Fibroblast of skin of back (primary cell): Measurements from ENCODE around the gene IFI35. TPM values are rescaled to one million over a fixed set of nuclear protein-coding genes. Genes with fewer than 3 reads are reported as not detected.
"Not testable (repeated sequence)": the region's sequence is repeated elsewhere in the genome, so short reads cannot be mapped to it uniquely, and the experiment has no call there.

Experiments used
- DNase-seq: peaks from one replicate; pipeline ENCODE4 v3.0.0-alpha.2; 2013
- polyA plus RNA-seq, 2 experiments: library from polyadenylated mRNA; unstranded; fragments of 120-200 nt; gene quantifications; one replicate each; pipeline ENCODE4 v1.2.1, GENCODE V29; 2013; ENCODE audit not compliant: insufficient read length in 2 of 2

Gene IFI35
- 8.9 TPM for polyA plus RNA-seq (2013, experiment 1 of 2; ENCODE audit: insufficient read length)
- polyA plus RNA-seq (2013, experiment 2 of 2; ENCODE audit: insufficient read length) = 9.1 TPM

DNA sequence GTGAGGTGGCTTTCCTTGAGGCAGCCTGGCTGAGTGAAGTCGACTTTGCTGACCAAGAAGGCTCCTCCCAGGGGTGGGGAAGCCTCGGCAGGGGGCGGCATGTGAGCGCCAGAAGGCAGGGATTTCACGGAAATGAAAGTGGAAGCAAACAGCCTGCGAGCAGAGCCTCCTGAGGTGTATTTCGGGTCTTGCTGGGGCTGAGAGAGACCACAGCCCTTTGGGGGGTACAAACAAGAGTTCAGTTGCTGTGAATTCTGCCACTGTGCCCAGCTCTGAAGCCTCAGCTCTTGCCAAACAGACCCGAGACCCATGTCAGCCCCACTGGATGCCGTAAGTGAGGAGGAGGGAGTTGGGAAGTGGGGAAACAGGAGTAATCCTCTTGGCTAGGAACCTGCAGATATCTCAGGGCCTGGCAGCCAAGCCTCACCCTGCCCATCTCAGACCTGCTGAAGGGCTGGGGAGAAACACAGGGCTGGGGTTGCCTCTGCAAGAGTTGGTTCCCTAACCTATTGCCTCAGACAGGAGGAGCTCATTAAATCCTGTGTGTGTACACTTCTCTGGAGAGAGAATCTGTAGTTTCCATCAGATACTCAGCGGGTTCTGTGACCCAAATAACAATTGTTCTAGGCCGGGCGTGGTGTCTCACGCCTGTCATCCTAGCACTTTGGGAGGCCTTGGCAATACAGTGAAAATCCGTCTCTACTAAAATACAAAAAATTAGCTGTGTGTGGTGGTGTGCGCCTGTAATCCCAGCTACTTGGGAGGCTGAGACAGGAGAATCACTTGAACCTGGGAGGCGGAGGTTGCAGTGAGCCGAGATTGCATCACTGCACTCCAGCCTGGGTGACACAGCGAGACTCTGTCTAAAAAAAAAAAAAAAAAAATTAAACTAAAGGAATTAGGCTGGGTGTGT is at the start of gene IFI35:
Gene IFI35 (plus strand): TSS at position 146 of the 913 bp plus-strand sequence. CDS start 164 bp downstream, at position 310.
- DNase-seq = peak; percentile 81

GRCh38 chr17:42964161-42964932 is 42.2 kb upstream of the IFI35 start, which contains the start of gene AARSD1:
Gene AARSD1 (minus strand): TSS chr17:42964454. CDS start chr17:42964440, 14 bp downstream.
- DNase-seq = peak; percentile 92

DNA sequence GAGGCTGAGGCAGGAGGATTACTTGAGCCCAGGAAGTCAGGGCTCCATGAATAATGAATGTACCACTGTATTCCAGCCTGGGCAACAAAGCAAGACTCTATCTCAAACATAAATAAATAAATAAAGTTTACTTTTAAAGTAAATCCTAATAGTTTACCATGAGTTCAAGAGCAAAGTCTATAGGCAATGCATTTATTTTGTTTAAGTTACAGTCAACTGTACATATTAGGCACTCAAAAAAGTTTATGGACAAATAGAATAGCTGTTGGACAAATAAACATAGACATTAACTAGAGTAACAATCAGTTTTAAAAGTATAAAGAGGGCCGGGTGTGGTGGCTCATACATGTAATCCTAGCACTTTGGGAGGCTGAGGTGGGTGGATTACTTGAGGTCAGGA is 38.7 kb upstream of the IFI35 start:
- no peak for DNase-seq

- DNase-seq = no peak
These were observed 37.5 kb upstream of the IFI35 start for GRCh38 chr17:42969001-42969581.

- no peak for DNase-seq
These were observed 35.0 kb upstream of the IFI35 start for GRCh38 chr17:42971589-42971988.

GRCh38 chr17:42973323-42973722 is 33.3 kb upstream of the IFI35 start:
- DNase-seq = not testable (repeated sequence)

GRCh38 chr17:42975265-42975664 is 31.3 kb upstream of the IFI35 start:
- DNase-seq = no peak

- DNase-seq = not testable (repeated sequence)
These were observed 30.9 kb upstream of the IFI35 start for GRCh38 chr17:42975701-42976100.

- peak; percentile 86 for DNase-seq
These were observed 26.9 kb upstream of the IFI35 start, which contains the start of gene PTGES3L for GRCh38 chr17:42979511-42980273. Gene PTGES3L (minus strand): TSS chr17:42980080. CDS start chr17:42980053, 27 bp downstream.

GRCh38 chr17:42980274-42980765 is 26.3 kb upstream of the IFI35 start, which contains the start of gene RUNDC1:
Gene RUNDC1 (plus strand): TSS chr17:42980565. CDS start chr17:42980577, 12 bp downstream.
- peak; percentile 90 for DNase-seq

DNA sequence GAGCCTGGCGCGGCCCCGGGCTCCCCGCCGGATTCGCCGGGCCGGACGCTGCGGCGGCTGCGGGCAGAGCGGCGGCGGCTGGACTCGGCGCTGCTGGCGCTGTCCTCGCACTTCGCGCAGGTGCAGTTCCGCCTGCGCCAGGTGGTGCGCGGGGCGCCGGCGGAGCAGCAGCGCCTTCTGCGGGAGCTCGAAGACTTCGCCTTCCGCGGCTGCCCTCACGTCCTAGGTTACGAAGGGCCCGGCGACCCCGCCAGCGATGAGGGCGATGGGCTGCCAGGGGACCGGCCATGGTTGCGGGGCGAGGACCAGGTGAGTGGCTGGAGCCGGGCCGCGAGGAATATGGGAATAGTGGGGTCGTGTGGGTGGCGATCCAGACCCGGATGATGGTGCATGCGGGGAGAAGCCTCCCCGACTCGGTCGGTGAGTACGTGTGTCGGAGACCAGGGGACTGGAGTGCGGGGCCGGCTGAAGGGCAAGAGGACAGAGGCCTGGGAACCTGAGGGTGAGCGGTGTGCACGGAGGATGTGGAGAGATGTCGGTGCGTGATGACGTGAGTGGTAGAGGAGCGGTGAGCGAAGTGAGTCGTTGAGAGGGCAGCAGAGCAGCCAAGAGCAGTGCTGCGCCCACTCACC is 25.7 kb upstream of the IFI35 start:
- DNase-seq = peak; percentile 51

- DNase-seq = no peak
These were observed 24.3 kb upstream of the IFI35 start for GRCh38 chr17:42982266-42982665.

DNA sequence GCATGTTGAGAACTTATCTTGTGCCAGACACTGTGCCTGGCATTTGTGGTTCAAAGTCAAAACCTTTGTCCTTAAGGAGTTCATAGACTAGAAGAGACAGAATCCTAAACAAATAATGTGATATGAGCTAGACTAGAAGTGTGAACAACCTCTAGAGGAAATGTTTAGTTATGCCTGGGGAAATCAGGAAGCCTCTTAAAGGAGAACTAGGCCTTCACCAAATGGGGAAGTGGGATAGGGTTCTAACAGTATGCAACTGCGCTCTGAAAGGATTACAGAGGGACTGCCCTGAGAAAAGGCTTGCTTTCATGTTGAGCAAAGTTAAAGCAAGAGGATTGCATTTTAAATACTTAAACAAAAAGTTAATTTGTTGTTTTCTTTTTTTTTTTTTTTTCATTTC is 21.4 kb upstream of the IFI35 start:
- no peak for DNase-seq

- DNase-seq = peak; percentile 62
These were observed 17.4 kb upstream of the IFI35 start for GRCh38 chr17:42989141-42989540.

DNA sequence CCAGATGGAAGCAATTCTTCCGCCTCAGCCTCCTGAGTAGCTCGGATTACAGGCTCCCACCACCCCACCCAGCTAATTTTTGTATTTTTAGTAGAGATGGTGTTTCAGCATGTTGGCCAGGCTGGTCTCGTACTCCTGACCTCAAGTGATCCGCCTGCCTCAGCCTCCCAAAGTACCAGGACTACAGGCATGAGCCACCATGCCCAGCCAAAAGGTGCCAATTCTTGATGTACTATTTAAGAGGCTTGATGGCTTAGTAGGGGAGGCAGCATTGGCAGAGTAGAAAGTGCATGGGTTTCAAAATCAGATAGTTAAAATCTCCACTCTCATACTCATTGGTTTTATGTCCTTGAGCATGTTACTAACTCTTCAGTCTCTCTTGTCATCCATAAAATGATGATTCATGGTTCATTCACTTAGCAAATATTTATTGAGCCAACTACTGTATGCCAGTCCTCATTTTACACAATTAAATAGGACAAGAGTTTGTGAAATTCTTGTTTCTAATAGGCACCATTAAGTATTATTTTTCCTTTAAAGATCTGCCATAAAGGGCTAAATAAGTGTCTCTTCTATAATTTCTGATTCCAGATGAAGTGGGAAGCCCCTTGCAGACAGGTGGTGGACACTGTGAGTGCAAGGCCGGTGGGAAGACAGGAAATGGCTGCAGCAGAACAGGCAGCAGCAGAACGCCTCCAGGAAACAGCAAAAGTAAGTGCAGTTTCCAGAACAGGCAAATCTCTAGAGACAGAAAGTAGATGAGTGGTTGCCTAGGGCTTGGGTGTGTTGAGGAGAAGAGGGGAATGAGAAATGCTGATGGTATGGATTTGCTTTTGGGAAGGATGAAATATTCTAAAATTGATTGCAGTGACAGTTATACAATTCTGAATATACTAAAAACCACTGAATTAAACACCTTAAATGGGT is 16.6 kb upstream of the IFI35 start:
- peak; percentile 78 for DNase-seq

GRCh38 chr17:42991471-42991870 is 15.1 kb upstream of the IFI35 start:
- DNase-seq = no peak

GRCh38 chr17:42992872-42993271 is 13.7 kb upstream of the IFI35 start:
- DNase-seq = no peak

DNA sequence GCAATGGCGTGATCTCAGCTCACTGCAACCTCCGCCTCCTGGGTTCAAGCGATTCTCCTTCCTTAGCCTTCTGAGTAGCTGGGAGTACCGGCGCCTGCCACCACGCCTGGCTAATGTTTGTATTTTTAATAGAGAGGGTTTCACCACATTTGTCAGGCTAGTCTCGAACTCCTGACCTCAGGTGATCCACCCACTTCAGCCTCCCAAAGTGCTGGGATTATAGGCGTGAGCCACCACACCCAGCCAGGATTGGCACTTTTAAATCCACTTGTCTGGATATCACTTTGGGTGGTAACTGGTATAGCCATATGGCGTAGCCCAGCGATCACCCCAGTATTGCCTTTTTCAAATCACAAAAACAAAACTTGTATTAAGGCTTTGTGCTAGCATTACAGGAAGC is 12.7 kb upstream of the IFI35 start:
- not testable (repeated sequence) for DNase-seq

- no peak for DNase-seq
These were observed 9.1 kb upstream of the IFI35 start for GRCh38 chr17:42997390-42997983.
